Measurements from ENCODE around the gene IER3IP1. TPM values are rescaled to one million over a fixed set of nuclear protein-coding genes. Genes with fewer than 3 reads are reported as not detected.
"Not testable (repeated sequence)": the region's sequence is repeated elsewhere in the genome, so short reads cannot be mapped to it uniquely, and the experiment has no call there.

The IER3IP1 gene
- total RNA-seq, 5 donors from 2014 or later (not counting 1 experiment from before 2014, with no cell fraction given) = 3.5 to 8.6 (median 7.3) TPM

- Histone ChIP-seq H3K9me3 (no peaks in the 10 kb centered on the region), H3K4me3 (ENCODE audit: control insufficient read depth in 1 of 2, extremely low read depth in 1 of 2, low read length in 1 of 2) (no peak overlapping the region), H3K27ac (ENCODE audit: low read length) (no peak overlapping the region), H3K36me3 (ENCODE audit: control insufficient read depth in 2 of 2, extremely low read depth in 1 of 2, insufficient read depth in 1 of 2, low read length in 1 of 2) (no peaks in the 10 kb centered on the region), H3K27me3 (replicated peaks in 1 of 2; ENCODE audit: control insufficient read depth in 2 of 2, extremely low read depth in 1 of 2, insufficient read depth in 2 of 2, low read length in 1 of 2) (peaks cover 0 to 2% of the 10 kb centered on the region in 2 experiments), H3K4me1 (ENCODE audit: control insufficient read depth in 1 of 2, extremely low read depth in 1 of 2, insufficient read depth in 2 of 2, low read length in 2 of 2) (no peaks in the 10 kb centered on the region)
- H3K27me3 Mint-ChIP-seq = peaks cover 3 to 30% of the 10 kb centered on the region in 2 donors
- H3K4me1 Mint-ChIP-seq = no peaks in the 10 kb centered on the region
- ChIA-PET CTCF (interaction anchor here (0.6 to 2.8 kb wide), 18 partner anchors 9 to 154 kb away, joined by 3 to 16 read pairs (median 4); partner anchors contain the start of gene HDHD2 (in 1 of the 2)), POLR2A (interaction anchor here (0.5 to 0.8 kb wide), 2 partner anchors 17 to 46 kb away, joined by 3 to 5 read pairs; no protein-coding TSS in a partner anchor)
- H3K4me3 Mint-ChIP-seq = no peak overlapping the region
- no peak overlapping the region for H3K27ac Mint-ChIP-seq
- H3K36me3 Mint-ChIP-seq = no peaks in the 10 kb centered on the region
- no peak for ATAC-seq (replicated peaks in 1 of 4)
- H3K9me3 Mint-ChIP-seq = no peaks in the 10 kb centered on the region
- DNase-seq = no peak
- no CpG with 5 or more reads among the region's 3 CpGs for WGBS (ENCODE audit: insufficient coverage)
Observed at GRCh38 chr18:47203626-47204464, 27.7 kb upstream of the IER3IP1 start.

DNA sequence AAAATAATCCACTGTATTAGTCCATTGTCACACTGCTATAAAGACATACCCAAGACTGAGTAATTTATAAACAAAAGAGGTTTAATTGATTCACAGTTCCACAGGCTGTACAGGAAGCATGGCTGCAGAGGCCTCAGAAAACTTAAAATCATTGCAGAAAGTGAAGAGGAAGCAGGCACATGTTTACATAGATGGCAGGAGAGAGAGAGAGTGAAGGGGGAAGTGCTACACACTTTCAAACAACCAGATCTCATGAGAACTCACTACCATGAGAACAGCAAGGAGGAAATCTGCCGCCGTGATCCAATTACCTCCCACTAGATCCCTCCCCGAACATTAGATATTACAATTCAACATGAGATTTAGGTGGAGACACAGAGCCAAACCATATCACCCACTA, 19.8 kb upstream of the IER3IP1 start:
- H3K27ac ChIP-seq (ENCODE audit: low read length); H3K27me3 ChIP-seq (replicated peaks in 1 of 2; ENCODE audit: control insufficient read depth in 2 of 2, extremely low read depth in 1 of 2, insufficient read depth in 2 of 2, low read length in 1 of 2); H3K27ac Mint-ChIP-seq; H3K9me3 Mint-ChIP-seq; H3K4me3 Mint-ChIP-seq; H3K4me3 ChIP-seq (ENCODE audit: control insufficient read depth in 1 of 2, extremely low read depth in 1 of 2, low read length in 1 of 2); H3K36me3 Mint-ChIP-seq; H3K36me3 ChIP-seq (ENCODE audit: control insufficient read depth in 2 of 2, extremely low read depth in 1 of 2, insufficient read depth in 1 of 2, low read length in 1 of 2); H3K9me3 ChIP-seq; H3K4me1 Mint-ChIP-seq; DNase-seq; ATAC-seq (replicated peaks in 1 of 4); POLR2A ChIA-PET; H3K4me1 ChIP-seq (ENCODE audit: control insufficient read depth in 1 of 2, extremely low read depth in 1 of 2, insufficient read depth in 2 of 2, low read length in 2 of 2): not testable (repeated sequence)
- CTCF ChIA-PET = interaction anchor here (1.4 to 1.6 kb wide), 2 partner anchors 8 kb away, joined by 4 to 5 read pairs; no protein-coding TSS in a partner anchor
- peaks cover 25 to 29% of the 10 kb centered on the region in 2 donors for H3K27me3 Mint-ChIP-seq
- WGBS (ENCODE audit: insufficient coverage) = no CpG with 5 or more reads among the region's 3 CpGs

DNA sequence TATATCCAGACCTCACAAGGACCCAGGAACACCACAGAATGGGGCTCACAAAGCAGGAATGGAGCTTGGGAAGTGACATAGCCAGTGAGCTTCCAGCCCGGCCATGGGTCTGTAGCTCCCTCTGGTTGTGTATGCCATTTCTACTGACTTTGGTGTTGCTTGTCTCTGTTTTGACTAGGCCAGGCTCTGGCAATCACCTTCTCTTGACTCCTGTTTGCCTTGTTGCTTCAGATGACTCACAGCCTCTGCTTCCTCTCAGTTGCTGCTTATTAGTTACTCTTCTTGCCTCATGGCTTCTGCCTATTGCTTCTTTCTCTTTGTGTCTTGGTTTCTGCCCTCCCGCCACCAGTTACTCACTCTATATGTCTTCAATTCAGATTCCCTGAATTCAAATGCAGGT, 15.8 kb upstream of the IER3IP1 start:
- no peak for DNase-seq
- Histone ChIP-seq H3K9me3 (no peaks in the 10 kb centered on the region), H3K4me1 (ENCODE audit: control insufficient read depth in 1 of 2, extremely low read depth in 1 of 2, insufficient read depth in 2 of 2, low read length in 2 of 2) (no peaks in the 10 kb centered on the region), H3K27ac (ENCODE audit: low read length) (no peak overlapping the region), H3K4me3 (ENCODE audit: control insufficient read depth in 1 of 2, extremely low read depth in 1 of 2, low read length in 1 of 2) (no peak overlapping the region), H3K27me3 (replicated peaks in 1 of 2; ENCODE audit: control insufficient read depth in 2 of 2, extremely low read depth in 1 of 2, insufficient read depth in 2 of 2, low read length in 1 of 2) (peaks cover 2 to 5% of the 10 kb centered on the region in 2 experiments), H3K36me3 (ENCODE audit: control insufficient read depth in 2 of 2, extremely low read depth in 1 of 2, insufficient read depth in 1 of 2, low read length in 1 of 2) (no peaks in the 10 kb centered on the region)
- H3K27me3 Mint-ChIP-seq = peaks cover 30 to 34% of the 10 kb centered on the region in 2 donors
- peaks cover 0 to 7% (median 2%) of the 10 kb centered on the region in 3 donors for H3K4me1 Mint-ChIP-seq
- CTCF ChIA-PET = interaction anchor here (0.7 to 1.7 kb wide), 2 partner anchors 12 to 55 kb away, joined by 4 to 6 read pairs; no protein-coding TSS in a partner anchor
- no peaks in the 10 kb centered on the region for H3K9me3 Mint-ChIP-seq
- no peak for ATAC-seq (replicated peaks in 1 of 4)
- POLR2A ChIA-PET = no interaction called here
- no peaks in the 10 kb centered on the region for H3K36me3 Mint-ChIP-seq
- no peak overlapping the region for H3K4me3 Mint-ChIP-seq
- no CpG with 5 or more reads among the region's 2 CpGs for WGBS (ENCODE audit: insufficient coverage)
- no peak overlapping the region for H3K27ac Mint-ChIP-seq

DNA sequence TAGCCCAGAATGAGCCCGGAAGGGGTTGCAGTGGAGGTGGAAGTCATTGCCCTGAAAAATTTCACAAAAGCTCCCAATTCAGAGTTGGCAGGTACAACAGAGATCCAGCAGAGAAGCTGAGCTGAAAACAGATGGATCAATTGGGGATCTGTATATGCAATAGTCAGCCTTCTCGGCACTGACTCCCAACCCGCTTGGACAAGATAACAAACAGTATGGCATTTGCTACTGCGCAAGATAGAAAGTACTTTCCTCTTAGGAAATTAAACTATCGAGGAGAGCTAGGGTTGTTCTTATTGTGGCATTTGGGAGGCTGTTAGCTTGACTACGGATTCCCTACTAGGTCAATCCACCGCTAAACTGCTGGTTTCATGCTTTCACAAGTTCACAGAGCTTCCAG, 11.6 kb upstream of the IER3IP1 start:
- 100% methylated on average over 1 of the region's 7 CpGs for WGBS (ENCODE audit: insufficient coverage)
- peaks cover 10 to 17% (median 15%) of the 10 kb centered on the region in 3 donors for H3K9me3 Mint-ChIP-seq
- Histone ChIP-seq H3K9me3 (peaks cover 3% of the 10 kb centered on the region), H3K27ac (ENCODE audit: low read length) (no peak overlapping the region), H3K4me3 (ENCODE audit: control insufficient read depth in 1 of 2, extremely low read depth in 1 of 2, low read length in 1 of 2) (no peak overlapping the region), H3K36me3 (ENCODE audit: control insufficient read depth in 2 of 2, extremely low read depth in 1 of 2, insufficient read depth in 1 of 2, low read length in 1 of 2) (no peaks in the 10 kb centered on the region), H3K4me1 (ENCODE audit: control insufficient read depth in 1 of 2, extremely low read depth in 1 of 2, insufficient read depth in 2 of 2, low read length in 2 of 2) (no peaks in the 10 kb centered on the region), H3K27me3 (replicated peaks in 1 of 2; ENCODE audit: control insufficient read depth in 2 of 2, extremely low read depth in 1 of 2, insufficient read depth in 2 of 2, low read length in 1 of 2) (peaks cover 0 to 2% of the 10 kb centered on the region in 2 experiments)
- H3K27ac Mint-ChIP-seq = no peak overlapping the region
- POLR2A ChIA-PET = interaction anchor here in 1 of 2 donors (1.1 kb wide), 1 partner anchor 15 kb away, joined by 3 read pairs; no protein-coding TSS in a partner anchor
- no peak for DNase-seq
- no peaks in the 10 kb centered on the region for H3K36me3 Mint-ChIP-seq
- H3K27me3 Mint-ChIP-seq = peaks cover 19 to 29% of the 10 kb centered on the region in 2 donors
- ATAC-seq (replicated peaks in 1 of 4) = no peak
- CTCF ChIA-PET = interaction anchor here in 1 of 2 donors (0.6 kb wide), 1 partner anchor 1216 kb away, joined by 12 read pairs; no protein-coding TSS in a partner anchor
- no peaks in the 10 kb centered on the region for H3K4me1 Mint-ChIP-seq
- H3K4me3 Mint-ChIP-seq = no peak overlapping the region

GRCh38 chr18:47184419-47185050, 8.4 kb upstream of the IER3IP1 start:
- 85% methylated on average over 4 of the region's 5 CpGs for WGBS (ENCODE audit: insufficient coverage)
- no peak overlapping the region for H3K27ac ChIP-seq (ENCODE audit: low read length)
- Mint-ChIP-seq H3K4me1 (no peaks in the 10 kb centered on the region), H3K9me3 (peaks cover 10 to 17% (median 15%) of the 10 kb centered on the region in 3 donors), H3K27me3 (peaks cover 17 to 24% of the 10 kb centered on the region in 2 donors), H3K36me3 (no peaks in the 10 kb centered on the region), H3K4me3 (no peak overlapping the region), H3K27ac (no peak overlapping the region)
- no peak for ATAC-seq (replicated peaks in 1 of 4)
- ChIA-PET POLR2A (no interaction called here), CTCF (no interaction called here)
- H3K27me3 ChIP-seq (replicated peaks in 1 of 2; ENCODE audit: control insufficient read depth in 2 of 2, extremely low read depth in 1 of 2, insufficient read depth in 2 of 2, low read length in 1 of 2) = peaks cover 0 to 2% of the 10 kb centered on the region in 2 experiments
- peak in 1 of 35 experiments; percentile 28 for DNase-seq
- peaks cover 3% of the 10 kb centered on the region for H3K9me3 ChIP-seq
- no peaks in the 10 kb centered on the region for H3K4me1 ChIP-seq (ENCODE audit: control insufficient read depth in 1 of 2, extremely low read depth in 1 of 2, insufficient read depth in 2 of 2, low read length in 2 of 2)
- H3K36me3 ChIP-seq (ENCODE audit: control insufficient read depth in 2 of 2, extremely low read depth in 1 of 2, insufficient read depth in 1 of 2, low read length in 1 of 2) = no peaks in the 10 kb centered on the region
- H3K4me3 ChIP-seq (ENCODE audit: control insufficient read depth in 1 of 2, extremely low read depth in 1 of 2, low read length in 1 of 2) = no peak overlapping the region

DNA sequence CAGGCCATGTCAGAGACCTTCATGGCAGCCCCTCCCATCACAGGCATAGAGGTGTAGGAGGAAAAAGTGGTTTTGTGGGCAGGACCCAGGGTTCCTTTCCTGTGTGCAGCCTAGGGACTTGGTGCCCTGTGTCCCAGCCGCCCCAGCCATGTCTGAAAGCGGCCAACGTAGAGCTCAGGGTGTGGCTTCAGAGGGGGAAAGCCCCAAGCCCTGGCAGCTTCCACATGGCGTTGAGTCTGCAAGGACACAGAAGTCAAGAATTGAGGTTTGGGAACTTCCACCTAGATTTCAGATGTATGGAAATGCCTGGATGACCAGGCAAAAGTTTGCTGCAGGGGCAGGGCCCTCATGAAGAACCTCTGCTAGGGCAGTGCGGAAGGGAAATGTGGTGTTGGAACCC, 6.0 kb upstream of the IER3IP1 start:
- H3K4me1 ChIP-seq (ENCODE audit: control insufficient read depth in 1 of 2, extremely low read depth in 1 of 2, insufficient read depth in 2 of 2, low read length in 2 of 2); ATAC-seq (replicated peaks in 1 of 4); CTCF ChIA-PET; H3K4me3 Mint-ChIP-seq; H3K36me3 Mint-ChIP-seq; DNase-seq; H3K36me3 ChIP-seq (ENCODE audit: control insufficient read depth in 2 of 2, extremely low read depth in 1 of 2, insufficient read depth in 1 of 2, low read length in 1 of 2); H3K27me3 ChIP-seq (replicated peaks in 1 of 2; ENCODE audit: control insufficient read depth in 2 of 2, extremely low read depth in 1 of 2, insufficient read depth in 2 of 2, low read length in 1 of 2); POLR2A ChIA-PET; H3K4me3 ChIP-seq (ENCODE audit: control insufficient read depth in 1 of 2, extremely low read depth in 1 of 2, low read length in 1 of 2); H3K4me1 Mint-ChIP-seq; H3K27ac Mint-ChIP-seq; H3K27ac ChIP-seq (ENCODE audit: low read length); H3K9me3 ChIP-seq: not testable (repeated sequence)
- peaks cover 15% of the 10 kb centered on the region in 2 donors for H3K27me3 Mint-ChIP-seq
- H3K9me3 Mint-ChIP-seq = peaks cover 10 to 17% (median 15%) of the 10 kb centered on the region in 3 donors
- 71% methylated on average over 5 of the region's 5 CpGs for WGBS (ENCODE audit: insufficient coverage)
